Head of caudate nucleus (tissue), 42 donors: Measurements from ENCODE around the gene PLSCR5.
A peak's percentile ranks its signal among the peaks of the same experiment; 100 is the strongest.

Source experiments
- DNase-seq, 42 donors: peaks; one replicate each; pipeline versions ENCODE4 v3.0.0 to v3.0.0-alpha.2; 2020 to 2021; ENCODE audit warnings: mixed read lengths in 7 of 42
- intact Hi-C: fragments of 100-400 bp; cut with DNase I; formaldehyde crosslinking; loops from one replicate; pipeline ENCODE4 v1.15.0; 2022

Gene PLSCR5

DNA sequence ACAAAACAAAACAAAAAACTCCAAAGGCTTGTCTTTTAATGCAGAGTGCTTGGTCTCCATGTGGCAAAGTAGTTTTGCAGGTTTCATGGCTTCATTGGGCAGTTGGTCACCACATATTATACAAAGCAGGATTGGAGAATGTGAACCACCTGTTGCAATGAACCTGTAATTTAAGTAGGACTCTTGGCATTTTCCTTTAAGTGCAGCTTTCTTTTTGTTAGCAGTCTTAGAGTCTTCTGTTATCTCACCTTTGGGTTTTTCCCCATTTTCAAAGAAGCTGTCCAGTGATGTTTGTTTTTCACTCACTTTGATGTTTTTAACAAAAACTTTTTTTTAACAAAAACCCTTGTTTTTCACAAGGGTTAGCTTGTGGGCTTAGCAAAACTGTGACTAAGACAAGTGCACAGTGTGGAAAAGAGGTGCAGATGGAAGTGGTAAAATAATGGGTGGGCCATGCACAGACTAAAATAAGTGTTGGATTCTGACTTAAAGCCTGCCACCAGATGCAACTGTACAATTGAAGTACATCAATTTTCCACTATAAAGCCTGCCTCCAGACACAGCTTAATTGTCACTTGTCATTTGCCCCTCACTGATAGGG lies 57.8 kb downstream of the PLSCR5 start:
- intact Hi-C loops: no loop called here
- no peak for DNase-seq

DNA sequence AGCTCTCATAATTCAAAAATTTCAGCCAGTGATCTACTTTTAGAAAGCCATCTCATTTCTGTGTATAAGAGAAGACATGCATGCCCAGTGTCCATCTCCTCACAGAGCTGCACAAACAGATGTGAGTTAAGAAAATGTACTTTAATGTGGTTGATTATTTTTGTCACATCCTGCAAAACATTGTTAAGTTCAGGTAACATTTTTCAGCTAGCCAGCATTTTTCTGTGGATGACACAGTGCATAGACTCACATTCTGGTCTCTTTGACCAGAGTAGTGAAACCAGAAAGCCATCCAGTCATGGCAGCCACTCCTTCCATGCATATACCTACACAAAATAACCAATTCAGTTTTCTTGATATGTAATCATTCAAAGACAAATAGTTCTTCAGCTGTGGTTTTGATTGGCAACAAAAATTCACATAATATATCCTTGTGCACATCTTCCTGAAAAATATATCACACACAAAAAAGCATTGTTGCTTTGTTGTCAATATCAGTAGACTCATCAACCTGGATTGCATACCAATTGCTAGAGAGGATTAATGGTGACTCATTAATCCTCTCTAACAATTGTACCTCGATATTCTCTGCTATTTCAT lies 58.7 kb downstream of the PLSCR5 start:
- intact Hi-C loops: no loop called here

DNA sequence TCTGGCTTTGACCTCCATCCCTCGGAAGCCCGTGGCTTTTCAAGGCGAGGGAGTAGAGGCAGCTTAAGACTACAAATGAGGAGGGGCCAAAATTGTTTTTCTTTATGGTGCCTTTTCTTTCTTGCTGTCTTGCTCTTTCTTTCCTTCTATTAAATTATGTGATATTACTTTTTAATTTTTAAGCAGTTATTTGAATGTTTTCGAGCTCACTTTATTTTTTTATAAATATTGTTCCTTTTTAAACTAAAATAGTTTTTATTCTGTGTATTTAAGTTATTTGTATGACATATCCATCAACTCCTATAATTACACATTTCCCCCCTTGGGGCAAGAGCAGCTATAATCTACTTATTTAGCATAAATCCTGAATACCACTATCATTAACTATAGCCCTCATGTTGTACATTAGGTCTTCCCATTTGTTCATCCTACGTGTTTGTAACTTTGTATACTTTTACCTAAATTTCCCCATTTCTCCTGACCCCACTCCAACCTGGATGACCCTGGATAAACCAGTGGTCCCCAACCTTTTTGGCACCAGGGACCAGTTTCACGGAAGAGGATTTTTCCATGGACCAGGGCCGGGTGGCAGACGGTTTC lies 60.1 kb downstream of the PLSCR5 start:
- no peak for DNase-seq
- intact Hi-C loops: no loop called here

More for the DNA sequence above, 58.7 kb downstream of the PLSCR5 start:
- no peak for DNase-seq

- intact Hi-C loops: no loop called here
- DNase-seq: peak; percentile 54 to 93 (median 79)
Observed at GRCh38 chr3:146544002-146544928, 60.9 kb downstream of the PLSCR5 start, which contains the start of gene PLSCR1. PLSCR1 (minus strand) TSS chr3:146544607; CDS start chr3:146536552, 8,055 bp downstream.

DNA sequence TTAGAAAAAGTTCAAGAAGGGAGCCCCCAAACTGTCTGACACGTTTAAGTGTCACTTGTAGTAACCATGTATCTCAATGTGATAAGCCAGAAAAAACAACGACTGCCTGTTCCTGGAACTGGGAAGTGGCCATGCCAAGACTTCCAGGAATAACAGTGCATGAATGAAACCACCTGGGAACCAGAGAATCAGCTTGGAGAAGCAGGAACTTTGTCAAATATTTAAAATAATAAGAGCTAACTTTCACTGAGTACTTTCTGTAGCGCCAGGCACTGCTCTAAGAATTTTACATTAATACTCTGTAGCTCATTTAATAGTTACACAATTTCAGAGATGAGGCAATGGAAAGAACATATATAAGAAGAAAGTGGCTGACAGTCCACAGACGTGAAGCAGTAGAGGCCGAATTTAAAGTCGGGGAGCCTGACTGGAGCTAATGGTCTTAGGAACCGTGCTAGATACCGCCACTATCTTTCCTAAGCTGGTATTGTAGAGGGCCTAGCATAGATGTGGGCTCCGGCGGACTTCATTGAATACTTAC lies 61.6 kb downstream of the PLSCR5 start:
- intact Hi-C loops: no loop called here
- DNase-seq: peak in 4 of 42 donors; percentile 3 to 44 (median 36)

- no peak for DNase-seq
- intact Hi-C loops: no loop called here
Observed at GRCh38 chr3:146542978-146543377, 62.2 kb downstream of the PLSCR5 start.

- intact Hi-C loops: no loop called here
- no peak for DNase-seq
Observed at GRCh38 chr3:146542179-146542578, 63.0 kb downstream of the PLSCR5 start.

GRCh38 chr3:146540978-146541377 lies 64.2 kb downstream of the PLSCR5 start:
- intact Hi-C loops: no loop called here
- no peak for DNase-seq

GRCh38 chr3:146540236-146540635 lies 64.9 kb downstream of the PLSCR5 start:
- intact Hi-C loops: no loop called here
- no peak for DNase-seq

DNA sequence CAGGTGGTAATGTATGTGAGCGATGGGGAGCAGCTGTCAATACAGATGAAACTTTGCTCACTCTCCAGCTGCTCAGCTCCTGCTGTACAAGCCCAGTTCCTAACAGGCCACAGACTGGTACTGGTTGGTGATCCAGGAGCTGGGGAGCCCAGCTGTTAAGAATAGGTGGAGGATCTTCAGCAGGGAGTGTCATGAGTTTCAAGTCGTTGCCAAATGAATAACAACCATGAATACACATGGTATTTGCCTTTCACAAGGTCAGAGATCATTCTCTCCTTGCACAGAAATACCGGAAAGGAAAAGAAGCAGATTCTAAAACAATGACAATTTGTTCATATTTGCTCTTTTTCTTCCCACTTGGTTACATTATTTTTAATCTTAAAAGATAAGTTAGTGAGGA lies 65.8 kb downstream of the PLSCR5 start:
- intact Hi-C loops: no loop called here
- DNase-seq: no peak

DNA sequence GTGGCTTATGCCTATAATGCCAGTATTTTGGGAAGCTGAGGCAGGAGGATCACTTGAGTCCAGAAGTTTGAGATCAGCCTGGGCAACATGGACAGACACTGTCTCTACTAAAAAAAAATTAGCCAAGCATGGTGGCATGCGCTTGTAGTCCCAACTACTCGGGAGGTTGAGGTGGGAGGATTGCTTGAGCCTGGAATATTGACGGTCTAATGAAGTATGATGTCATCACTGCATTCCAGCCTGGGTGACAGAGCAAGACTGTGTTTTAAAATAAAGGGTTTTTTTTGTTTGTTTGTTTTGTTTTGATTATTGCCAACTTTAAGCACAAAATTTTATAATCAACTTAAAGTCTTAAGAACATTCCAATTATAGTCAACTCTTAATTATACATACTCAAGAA lies 67.5 kb downstream of the PLSCR5 start:
- intact Hi-C loops: no loop called here
- no peak for DNase-seq

- intact Hi-C loops: no loop called here
- no peak for DNase-seq
Observed at GRCh38 chr3:146536681-146537080, 68.5 kb downstream of the PLSCR5 start.
